Astrocyte (in vitro differentiated cells and primary cell): Measurements from ENCODE around the gene KIF26B. TPM values are rescaled to one million over a fixed set of nuclear protein-coding genes. Genes with fewer than 3 reads are reported as not detected.

Source experiments
- DNase-seq: peaks from one replicate; pipeline ENCODE4 v3.0.0-alpha.2; 2010; ENCODE audit warnings: low read depth
- FAIRE-seq: peaks from 2 replicates; lab custom pipeline; 2011; peaks lifted over from hg19 to GRCh38; lab: Jason Lieb, UNC
- H2AFZ ChIP-seq: 2 replicates; pipeline ENCODE4 v1.6.0; 2012; ENCODE audit warnings: low read depth, low read length, inconsistent platforms
- H3K27ac ChIP-seq: 2 replicates; pipeline ENCODE4 v1.5.1; 2011; ENCODE audit warnings: low read depth, low read length, inconsistent platforms
- H3K27me3 ChIP-seq: 2 replicates; pipeline ENCODE4 v1.6.0; 2011; ENCODE audit warnings: low read length, inconsistent platforms; ENCODE audit not compliant: insufficient read depth
- H3K36me3 ChIP-seq: 2 replicates; pipeline ENCODE4 v1.5.1; 2011; ENCODE audit warnings: low read length, inconsistent platforms; ENCODE audit not compliant: insufficient read depth
- H3K4me1 ChIP-seq: 2 replicates; pipeline ENCODE4 v1.5.1; 2011; ENCODE audit warnings: low read length, inconsistent platforms; ENCODE audit not compliant: insufficient read depth
- H3K4me2 ChIP-seq: 2 replicates; pipeline ENCODE4 v1.6.0; 2012; ENCODE audit warnings: low read length, inconsistent platforms
- H3K4me3 ChIP-seq: 2 replicates; pipeline ENCODE4 v1.5.1; 2011; ENCODE audit warnings: low read depth, mild to moderate bottlenecking, low read length, inconsistent platforms; ENCODE audit not compliant: insufficient read depth
- H3K79me2 ChIP-seq: 2 replicates; pipeline ENCODE4 v1.6.0; 2012; ENCODE audit warnings: mild to moderate bottlenecking, low read length, inconsistent platforms; ENCODE audit not compliant: insufficient read depth
- H3K9ac ChIP-seq: 2 replicates; pipeline ENCODE4 v1.6.0; 2012; ENCODE audit warnings: mild to moderate bottlenecking, low read length, inconsistent platforms
- H3K9me3 ChIP-seq: 2 replicates; pipeline ENCODE4 v1.5.1; 2012; ENCODE audit warnings: low read depth, mild to moderate bottlenecking, low read length, inconsistent platforms; ENCODE audit not compliant: insufficient read depth
- H4K20me1 ChIP-seq: 2 replicates; pipeline ENCODE4 v1.6.0; 2012; ENCODE audit warnings: low read length, inconsistent platforms; ENCODE audit not compliant: insufficient read depth
- H3K27ac Mint-ChIP-seq: one replicate; pipeline ENCODE4 v1.8.0; 2021; ENCODE audit warnings: mild to moderate bottlenecking, mixed read lengths; ENCODE audit not compliant: unreplicated experiment
- H3K27me3 Mint-ChIP-seq: one replicate; pipeline ENCODE4 v1.8.0; 2021; ENCODE audit warnings: low read depth, mixed read lengths; ENCODE audit not compliant: unreplicated experiment
- H3K36me3 Mint-ChIP-seq: one replicate; pipeline ENCODE4 v1.8.0; 2021; ENCODE audit warnings: low read depth, mixed read lengths; ENCODE audit not compliant: unreplicated experiment
- H3K4me1 Mint-ChIP-seq: one replicate; pipeline ENCODE4 v1.8.0; 2021; ENCODE audit warnings: low read depth, mixed read lengths; ENCODE audit not compliant: unreplicated experiment
- H3K4me3 Mint-ChIP-seq: one replicate; pipeline ENCODE4 v1.8.0; 2021; ENCODE audit warnings: mild to moderate bottlenecking, moderate library complexity, mixed read lengths; ENCODE audit not compliant: unreplicated experiment
- H3K9me3 Mint-ChIP-seq: one replicate; pipeline ENCODE4 v1.8.0; 2021; ENCODE audit warnings: mild to moderate bottlenecking, mixed read lengths; ENCODE audit not compliant: unreplicated experiment
- EZH2 ChIP-seq: IDR thresholded peaks from 2 replicates; pipeline ENCODE4 v1.6.1; 2012; ENCODE audit warnings: mild to moderate bottlenecking, low read length, inconsistent platforms; ENCODE audit not compliant: insufficient read depth
- total RNA-seq: library from RNA; stranded (reverse); gene quantifications from 2 replicates; pipeline ENCODE4 v1.2.1, GENCODE V29; 2021
- TF ChIP-seq, protein P1 (sequence below): IDR thresholded peaks from 2 replicates; pipeline ENCODE4 v1.5.1; 2011; ENCODE audit warnings: low read depth, mild to moderate bottlenecking, inconsistent platforms, low read length, moderate library complexity; ENCODE audit not compliant: insufficient read depth

Gene KIF26B
- total RNA-seq, 1 donor from 2014 or later: 6.8 TPM

- Histone ChIP-seq H3K9ac (no peak overlapping the region), H3K4me3 (no peak overlapping the region), H3K36me3 (no peaks in the 10 kb centered on the region), H3K79me2 (no peaks in the 10 kb centered on the region), H3K27ac (no peak overlapping the region), H2AFZ (no peak overlapping the region), H3K4me1 (no peaks in the 10 kb centered on the region), H3K27me3 (no peaks in the 10 kb centered on the region), H3K9me3 (no peaks in the 10 kb centered on the region), H4K20me1 (peaks cover 6% of the 10 kb centered on the region), H3K4me2 (no peak overlapping the region)
- H3K4me1 Mint-ChIP-seq: peaks cover 2% of the 10 kb centered on the region
- H3K27ac Mint-ChIP-seq: no peak overlapping the region
- H3K4me3 Mint-ChIP-seq: no peak overlapping the region
- peaks cover 5% of the 10 kb centered on the region for H3K9me3 Mint-ChIP-seq
- no peak for TF ChIP-seq EZH2
- TF ChIP-seq, protein P1, sequence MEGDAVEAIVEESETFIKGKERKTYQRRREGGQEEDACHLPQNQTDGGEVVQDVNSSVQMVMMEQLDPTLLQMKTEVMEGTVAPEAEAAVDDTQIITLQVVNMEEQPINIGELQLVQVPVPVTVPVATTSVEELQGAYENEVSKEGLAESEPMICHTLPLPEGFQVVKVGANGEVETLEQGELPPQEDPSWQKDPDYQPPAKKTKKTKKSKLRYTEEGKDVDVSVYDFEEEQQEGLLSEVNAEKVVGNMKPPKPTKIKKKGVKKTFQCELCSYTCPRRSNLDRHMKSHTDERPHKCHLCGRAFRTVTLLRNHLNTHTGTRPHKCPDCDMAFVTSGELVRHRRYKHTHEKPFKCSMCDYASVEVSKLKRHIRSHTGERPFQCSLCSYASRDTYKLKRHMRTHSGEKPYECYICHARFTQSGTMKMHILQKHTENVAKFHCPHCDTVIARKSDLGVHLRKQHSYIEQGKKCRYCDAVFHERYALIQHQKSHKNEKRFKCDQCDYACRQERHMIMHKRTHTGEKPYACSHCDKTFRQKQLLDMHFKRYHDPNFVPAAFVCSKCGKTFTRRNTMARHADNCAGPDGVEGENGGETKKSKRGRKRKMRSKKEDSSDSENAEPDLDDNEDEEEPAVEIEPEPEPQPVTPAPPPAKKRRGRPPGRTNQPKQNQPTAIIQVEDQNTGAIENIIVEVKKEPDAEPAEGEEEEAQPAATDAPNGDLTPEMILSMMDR: no peak
- peaks cover 18% of the 10 kb centered on the region for H3K36me3 Mint-ChIP-seq
- DNase-seq: no peak
- H3K27me3 Mint-ChIP-seq: peaks cover 4% of the 10 kb centered on the region
- no peak for FAIRE-seq
Observed at GRCh38 chr1:245365095-245366020, 210.6 kb downstream of the KIF26B start.

- H3K27ac ChIP-seq: no peak overlapping the region
- H3K27me3 ChIP-seq: no peaks in the 10 kb centered on the region
- H3K4me3 ChIP-seq: no peak overlapping the region
- H3K36me3 ChIP-seq: no peaks in the 10 kb centered on the region
- FAIRE-seq (no peak), DNase-seq (no peak)
- no peaks in the 10 kb centered on the region for H3K4me1 ChIP-seq
- peaks cover 22% of the 10 kb centered on the region for H3K36me3 Mint-ChIP-seq
- no peak overlapping the region for H3K4me2 ChIP-seq
- no peak overlapping the region for H3K4me3 Mint-ChIP-seq
- peaks cover 11% of the 10 kb centered on the region for H3K9me3 Mint-ChIP-seq
- no peak for TF ChIP-seq EZH2
- TF ChIP-seq, protein P1: no peak
- H3K27ac Mint-ChIP-seq: no peak overlapping the region
- peaks cover 6% of the 10 kb centered on the region for H3K4me1 Mint-ChIP-seq
- H3K27me3 Mint-ChIP-seq: peaks cover 4% of the 10 kb centered on the region
- H3K9ac ChIP-seq: no peak overlapping the region
- H2AFZ ChIP-seq: no peak overlapping the region
- no peaks in the 10 kb centered on the region for H3K9me3 ChIP-seq
- H3K79me2 ChIP-seq: no peaks in the 10 kb centered on the region
- peaks cover 3% of the 10 kb centered on the region for H4K20me1 ChIP-seq
Observed at GRCh38 chr1:245366886-245367285, 212.1 kb downstream of the KIF26B start.
